Stimulated activated CD4-positive, alpha-beta T cell treated with anti-CD3 and anti-CD28 coated beads, Interleukin-1b, Interleukin-23, amount 100 ng/mL, for 1 hour (primary cell): Measurements from ENCODE around the gene GSG1L2.

Experiments used
- DNase-seq, 2 donors: peaks; one replicate each; pipeline ENCODE4 v3.0.0-alpha.2; 2020; ENCODE audit warnings: low read depth in 2 of 2

The GSG1L2 gene

DNA sequence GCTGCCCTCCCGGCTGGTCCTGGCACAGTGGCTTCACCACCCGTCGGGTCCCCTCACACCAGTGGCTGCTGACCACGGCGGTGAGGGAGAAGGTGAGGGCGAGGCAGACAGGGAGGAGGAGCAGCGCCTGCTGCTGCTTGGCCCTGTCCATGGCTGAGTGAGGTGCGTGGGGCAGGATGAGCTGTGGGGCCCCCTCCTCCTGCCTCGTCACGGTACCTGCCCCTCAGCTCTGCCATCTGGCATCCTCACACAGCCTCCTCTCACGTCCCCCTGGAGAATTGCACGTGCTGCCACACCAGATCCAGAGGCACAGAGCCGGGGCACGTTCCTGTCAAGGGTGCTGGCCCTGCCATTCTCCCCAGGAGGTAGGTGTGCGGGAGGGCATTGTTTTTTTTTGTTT, at the start of gene GSG1L2:
TSS of gene GSG1L2 (minus strand) at position 159 of the 400 bp plus-strand sequence. CDS start at position 151, 8 bp downstream.
- DNase-seq = no peak

DNA sequence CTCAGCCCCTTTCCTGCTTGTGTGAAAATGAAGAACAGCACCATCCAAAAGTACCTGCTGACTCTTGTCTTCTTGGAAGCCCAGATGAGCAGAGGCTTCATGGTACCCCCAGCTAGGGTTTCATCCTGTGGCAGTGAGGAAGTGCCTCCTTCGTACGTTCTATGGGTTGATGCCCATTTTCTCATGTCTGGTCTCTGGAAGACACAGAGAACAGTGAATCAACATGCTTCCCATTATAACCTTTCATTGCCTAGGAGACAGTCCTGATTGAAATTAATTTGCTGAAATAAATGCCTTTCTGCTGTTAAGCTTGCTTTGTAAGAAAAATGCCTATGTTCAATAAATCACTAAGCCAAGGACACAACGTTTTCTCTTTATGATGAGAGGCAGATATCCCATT, 46.7 kb upstream of the GSG1L2 start:
- DNase-seq = no peak

DNA sequence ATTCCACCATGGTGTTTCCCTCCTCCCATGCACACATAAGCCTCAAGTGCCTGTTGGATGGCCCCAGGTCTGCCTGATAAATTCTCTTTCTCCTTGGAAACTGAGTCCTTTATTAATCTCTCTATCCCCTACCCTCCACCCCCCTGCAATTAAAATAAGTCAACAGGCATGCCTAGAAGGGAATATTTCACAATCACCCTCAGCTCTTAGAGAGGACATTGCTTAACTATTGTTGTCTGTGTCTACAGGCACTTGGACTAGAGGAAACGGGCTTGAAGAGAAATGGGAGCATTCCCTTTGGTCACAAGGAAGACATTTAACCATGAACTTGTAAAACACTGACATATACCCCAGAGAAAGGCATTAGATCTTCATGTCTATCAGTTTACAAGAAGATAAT, 43.7 kb upstream of the GSG1L2 start:
- no peak for DNase-seq

DNA sequence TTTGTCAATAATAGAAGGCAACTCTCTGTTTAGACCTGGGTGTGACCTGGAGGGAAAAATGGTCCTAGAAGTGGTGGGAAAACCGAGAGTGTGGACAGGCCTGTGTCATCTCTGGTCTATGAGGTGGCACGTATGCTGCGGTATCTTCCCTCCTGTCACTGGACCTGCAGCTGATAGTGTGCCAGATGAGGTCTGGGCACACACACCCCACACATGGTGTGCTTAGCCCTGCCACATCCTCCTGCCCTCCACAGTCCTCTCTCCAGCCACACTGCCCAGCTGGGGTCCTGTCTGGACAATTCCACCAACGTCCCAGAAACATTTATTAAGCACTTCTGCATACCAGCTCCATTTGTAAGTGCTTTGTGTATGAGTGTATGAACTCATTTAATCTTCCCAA, 41.1 kb upstream of the GSG1L2 start:
- no peak for DNase-seq

DNA sequence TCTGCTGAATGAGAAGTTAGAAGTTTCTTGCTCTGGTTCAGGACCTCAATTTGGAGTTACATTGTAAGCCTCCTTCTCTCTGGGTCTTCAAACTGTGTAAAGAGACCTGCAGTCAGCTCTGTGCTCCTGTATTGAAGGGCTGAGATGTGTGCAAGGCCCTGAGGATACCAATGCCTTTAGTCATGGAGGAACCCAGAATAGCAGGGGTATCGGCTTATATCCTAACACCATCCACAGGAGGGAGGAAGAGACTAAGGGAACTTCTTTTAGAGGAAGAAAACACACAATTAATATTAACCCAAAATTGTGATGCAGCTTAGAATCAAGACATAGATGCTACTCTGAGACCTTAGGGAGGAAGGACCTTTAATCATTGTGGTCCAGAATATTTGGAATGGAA, 40.3 kb upstream of the GSG1L2 start:
- no peak for DNase-seq

DNA sequence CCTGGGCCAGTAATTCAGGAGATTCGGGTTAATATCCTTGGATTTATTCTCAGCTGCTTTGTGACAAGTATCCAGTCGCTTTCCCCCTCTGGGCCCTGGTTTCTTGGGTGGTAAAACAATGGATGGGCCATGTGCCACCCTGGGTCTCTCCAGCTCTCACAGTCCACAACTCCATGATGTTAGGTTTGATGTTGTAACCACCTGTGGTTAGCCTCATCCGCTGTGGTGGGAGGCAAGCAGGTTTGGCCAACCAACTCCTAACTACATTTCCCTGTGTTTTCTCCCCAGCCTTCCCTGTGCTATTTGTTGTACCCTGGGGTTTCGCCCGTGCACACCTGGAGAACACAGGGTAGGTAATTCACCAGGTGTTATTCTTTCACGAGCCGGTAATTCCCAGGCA, 39.0 kb upstream of the GSG1L2 start:
- DNase-seq = no peak

DNA sequence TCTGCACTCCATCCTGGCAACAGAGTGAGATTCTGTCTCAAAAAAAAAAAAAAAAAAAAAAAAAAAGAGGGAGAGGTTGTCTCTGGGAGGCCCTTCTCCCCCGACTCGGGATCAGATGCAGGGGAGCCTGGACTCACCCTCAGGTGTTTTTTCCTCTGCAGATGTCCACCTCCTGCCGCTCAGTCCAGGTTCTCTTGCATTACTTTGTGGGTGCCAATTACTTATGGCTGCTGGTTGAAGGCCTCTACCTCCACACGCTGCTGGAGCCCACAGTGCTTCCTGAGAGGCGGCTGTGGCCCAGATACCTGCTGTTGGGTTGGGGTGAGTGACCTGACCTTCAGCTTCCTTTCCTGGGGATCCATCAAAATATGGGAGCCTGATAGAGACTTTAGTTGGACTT, 37.9 kb upstream of the GSG1L2 start:
- DNase-seq = no peak

DNA sequence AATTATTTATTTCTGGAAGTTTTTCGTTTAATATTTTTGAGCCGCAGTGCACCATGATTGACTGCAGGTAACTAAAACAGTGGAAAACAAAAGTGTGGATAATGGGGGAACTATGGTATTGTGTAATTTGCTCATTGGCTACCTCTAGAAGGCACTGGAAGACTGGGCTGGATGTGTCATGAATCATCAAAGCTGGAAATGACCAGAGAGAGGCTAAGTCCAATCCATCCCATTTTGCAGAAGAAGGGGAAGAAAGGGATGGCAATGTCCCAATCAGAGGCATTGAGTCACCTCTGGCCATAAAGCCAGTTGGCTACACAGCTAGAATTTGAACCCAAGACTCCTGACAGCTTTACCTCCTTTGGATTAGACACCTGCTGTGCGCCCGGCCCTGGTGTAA, 33.2 kb upstream of the GSG1L2 start:
- no peak for DNase-seq

DNA sequence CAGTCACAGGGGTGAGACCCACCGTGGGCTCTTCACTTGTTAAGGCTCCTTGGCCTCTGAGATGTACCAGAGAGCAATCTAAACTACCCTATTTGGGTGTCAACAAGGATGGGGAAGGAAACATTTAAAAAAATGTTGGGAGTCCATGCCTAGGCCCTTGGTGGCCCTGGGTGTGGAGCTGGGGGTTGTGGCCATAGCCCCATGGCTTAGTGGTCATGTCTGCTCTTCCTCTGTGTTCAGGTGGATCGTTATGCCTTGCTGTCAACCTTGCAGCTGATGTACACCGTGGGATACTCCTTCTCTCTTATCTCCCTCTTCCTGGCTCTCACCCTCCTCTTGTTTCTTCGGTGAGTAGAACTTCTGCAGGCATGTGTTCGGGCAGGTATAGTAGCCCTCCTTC, 32.4 kb upstream of the GSG1L2 start:
- no peak for DNase-seq

DNA sequence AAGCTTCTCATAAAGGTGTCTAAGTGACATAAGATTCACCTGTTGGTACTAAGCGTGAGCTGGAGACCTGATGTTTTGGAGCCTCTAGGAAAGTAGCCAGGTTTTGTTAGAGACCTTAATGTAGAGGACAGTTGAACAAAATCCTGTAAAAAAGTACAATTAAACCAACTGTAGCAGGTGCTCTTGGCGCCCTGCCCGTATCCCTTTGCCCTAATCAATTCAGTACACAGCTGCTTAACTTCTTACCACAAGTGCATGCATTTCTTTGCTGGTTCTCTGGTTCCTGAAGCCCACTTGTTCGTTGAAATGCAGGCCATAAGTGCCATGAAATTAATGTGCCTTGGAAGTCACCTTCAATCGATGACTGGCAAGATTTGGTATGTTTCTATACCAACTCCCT, 28.3 kb upstream of the GSG1L2 start:
- DNase-seq = no peak

DNA sequence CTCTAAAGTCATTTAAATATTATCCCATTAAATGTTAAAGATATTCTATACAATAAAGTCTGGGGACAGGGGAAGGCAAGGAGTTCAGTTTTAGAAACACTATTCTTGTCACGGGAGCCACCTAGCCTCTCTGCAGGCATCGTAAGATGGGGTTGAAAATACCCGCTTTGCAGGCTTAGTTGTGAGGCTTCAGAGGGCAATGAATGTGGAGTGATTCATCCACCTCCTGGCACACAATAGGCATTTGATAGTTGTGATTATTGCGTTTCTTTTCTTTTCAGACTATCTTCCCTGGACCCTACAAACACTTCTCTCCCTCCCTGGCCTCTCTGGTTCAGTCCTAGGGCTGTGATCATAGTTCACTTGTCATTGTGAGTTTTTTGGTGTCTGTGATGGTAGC, 23.4 kb upstream of the GSG1L2 start:
- no peak for DNase-seq

DNA sequence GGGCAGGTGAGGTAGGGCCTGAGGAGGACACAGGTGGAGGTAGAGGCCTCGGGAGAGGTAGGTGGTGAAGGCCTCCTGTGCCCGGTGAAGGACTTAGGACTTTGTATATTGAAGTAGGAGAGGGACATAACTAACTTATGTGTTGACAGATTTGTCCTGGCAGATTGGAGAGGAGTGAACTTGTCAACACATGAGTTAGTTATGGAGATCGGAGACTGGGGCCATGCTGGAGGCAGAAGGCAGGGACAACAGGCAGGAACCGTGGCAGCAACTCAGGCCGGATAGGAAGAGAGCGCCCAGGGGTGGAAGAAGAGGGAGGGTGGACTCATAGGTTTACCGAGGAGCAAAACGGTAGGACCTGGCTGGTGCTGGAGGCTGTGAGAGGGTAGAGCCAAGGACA, 22.3 kb upstream of the GSG1L2 start:
- DNase-seq = no peak

DNA sequence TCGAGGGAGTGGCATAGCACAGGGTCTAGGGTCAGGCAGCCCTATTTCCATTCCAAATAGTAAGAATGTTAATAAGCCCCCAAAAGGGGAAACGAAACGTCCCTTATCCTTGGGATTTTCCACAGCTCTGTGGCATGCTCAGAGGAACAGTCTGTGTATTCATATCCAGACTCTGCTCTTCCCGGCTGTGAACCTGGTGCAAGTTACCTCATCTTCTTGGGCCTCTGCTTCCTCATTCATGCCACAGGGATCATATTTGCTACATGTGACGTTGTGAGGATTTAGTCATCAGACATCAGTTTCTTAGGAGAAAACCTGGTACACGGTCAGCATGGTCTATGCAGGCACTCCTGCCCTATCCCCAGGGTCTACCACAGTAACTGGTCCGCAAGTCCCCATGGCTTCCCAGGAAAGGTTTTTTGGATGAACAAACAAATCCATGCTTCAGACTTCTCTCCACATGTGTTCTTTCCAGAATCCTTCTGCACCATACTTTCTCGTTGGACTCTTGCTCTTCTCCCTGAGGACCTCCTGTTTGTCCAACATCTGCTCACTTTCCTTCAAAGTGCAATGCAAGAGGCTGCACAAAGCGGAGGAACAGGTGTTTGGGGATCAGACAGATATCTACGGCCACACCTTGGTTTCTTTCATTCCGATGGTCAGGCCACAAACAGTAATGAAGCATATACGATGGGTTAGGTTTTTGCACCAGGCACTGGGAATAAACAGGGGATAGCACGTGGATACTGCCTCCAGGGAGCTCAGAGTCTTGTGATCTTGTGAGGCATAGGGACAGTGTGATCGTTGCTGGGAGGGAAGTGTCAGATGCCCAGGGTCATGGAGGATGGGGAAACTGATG, 21.5 kb upstream of the GSG1L2 start:
- no peak for DNase-seq

DNA sequence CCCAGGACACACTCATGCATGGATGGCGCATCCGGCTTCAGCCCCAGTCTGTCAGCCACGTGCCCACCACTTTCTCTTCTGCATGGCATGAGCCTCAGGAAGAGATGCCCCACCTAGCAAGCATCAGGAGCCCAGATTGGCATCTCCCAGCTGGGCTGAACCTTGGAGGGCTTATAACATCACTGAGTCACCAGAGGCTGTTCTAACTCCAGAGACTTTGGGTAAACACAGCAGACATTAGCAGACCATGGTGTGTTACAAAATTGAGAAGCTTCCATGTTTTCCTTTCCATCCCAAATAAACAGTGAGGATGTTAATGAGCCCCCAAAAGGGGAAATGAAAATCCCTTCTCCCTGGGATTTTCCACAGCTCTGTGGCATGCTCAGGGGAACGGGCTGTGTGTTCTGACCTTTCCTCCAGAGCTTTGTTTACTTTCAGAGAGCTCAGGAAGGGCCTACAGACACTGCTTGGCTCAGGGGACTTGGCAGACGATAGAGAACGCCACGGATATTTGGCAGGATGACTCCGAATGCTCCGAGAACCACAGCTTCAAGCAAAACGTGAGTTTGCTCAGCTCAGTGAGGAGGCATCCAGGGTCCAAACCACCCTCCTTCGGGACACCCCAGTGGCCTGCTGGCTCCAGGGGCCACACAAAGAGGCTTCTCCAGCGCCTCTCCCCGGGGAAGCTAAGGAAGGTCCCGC, 20.3 kb upstream of the GSG1L2 start:
- no peak for DNase-seq

DNA sequence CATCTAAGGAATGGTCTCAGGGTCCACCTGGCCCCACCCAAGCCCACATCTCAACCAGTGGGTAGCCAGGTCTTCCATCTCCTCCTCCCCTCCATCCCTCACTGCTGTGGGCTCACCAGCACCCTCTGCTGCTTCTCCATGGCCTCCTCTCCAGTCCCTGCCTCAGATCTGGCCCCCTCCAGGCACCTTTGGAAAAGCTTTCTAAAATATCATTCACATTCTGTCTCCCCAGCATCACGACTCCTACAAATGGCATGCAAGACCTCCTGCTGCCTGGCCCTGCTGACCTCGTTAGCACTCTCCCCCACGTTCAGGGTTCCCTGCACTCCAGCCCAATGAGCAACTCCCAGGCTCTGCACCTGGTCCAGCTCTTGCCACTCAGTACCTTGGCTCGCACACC, 17.6 kb upstream of the GSG1L2 start:
- DNase-seq = no peak

DNA sequence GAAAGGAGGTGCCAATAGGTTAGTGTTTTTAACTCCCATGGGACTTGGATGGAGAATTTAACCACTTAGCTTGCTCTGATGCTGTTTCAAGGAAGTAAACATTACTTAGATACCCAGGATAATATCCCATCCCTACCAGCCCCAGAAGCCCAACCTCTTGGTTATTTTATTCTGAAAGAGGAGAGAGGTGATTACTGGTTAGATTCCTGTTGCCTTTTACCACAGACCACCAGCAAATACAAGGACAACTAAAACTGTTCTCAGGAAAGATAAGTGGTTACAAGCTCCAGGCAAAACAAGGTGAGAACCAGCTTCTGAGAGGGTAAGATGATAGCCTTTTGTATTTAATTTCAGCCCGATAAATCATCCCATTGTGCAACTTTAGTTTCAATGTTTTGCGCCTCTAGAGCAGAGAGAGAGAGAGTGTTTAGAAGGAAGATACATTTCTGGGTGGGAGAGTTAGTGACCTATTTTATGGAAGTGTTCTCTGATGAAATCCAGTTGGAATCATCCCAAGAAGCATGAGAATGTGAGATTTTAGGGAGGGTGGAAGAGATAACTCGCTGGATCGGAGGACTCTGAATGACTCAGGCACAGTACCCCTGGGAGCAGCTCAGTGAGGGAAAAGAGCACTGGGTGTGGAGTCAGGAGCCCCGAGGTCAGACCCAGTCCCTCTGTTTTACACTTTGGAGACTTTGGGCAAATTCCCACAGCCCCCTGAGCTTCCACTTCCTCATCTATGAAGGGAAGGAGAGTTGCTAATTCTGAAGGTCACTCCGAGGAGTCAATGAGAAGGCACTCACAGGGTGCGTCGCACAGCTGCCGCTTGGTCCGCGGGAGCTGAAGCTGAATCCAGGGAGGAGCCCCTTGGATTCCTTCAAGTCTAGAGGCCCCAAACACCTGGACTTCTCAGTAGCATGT, 15.9 kb upstream of the GSG1L2 start:
- DNase-seq = no peak

DNA sequence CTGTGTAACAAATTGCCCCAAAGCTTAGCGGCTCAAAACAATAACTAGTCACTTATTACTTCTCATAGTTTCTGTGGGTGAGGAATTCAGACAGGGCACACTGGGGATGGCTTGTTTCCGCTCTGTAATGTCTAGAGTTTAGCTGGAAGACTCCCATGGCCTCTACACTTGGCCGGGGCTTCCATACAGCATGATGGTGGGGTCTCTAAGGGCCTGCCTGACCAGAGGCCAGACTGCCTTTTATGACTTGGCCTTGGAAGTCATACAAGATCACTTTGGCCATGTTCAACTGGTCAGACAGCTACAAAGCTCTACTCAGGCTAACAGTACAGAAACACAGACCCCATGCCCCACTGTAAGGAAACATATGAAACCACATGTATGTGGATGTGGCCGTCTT, 12.0 kb upstream of the GSG1L2 start:
- no peak for DNase-seq

DNA sequence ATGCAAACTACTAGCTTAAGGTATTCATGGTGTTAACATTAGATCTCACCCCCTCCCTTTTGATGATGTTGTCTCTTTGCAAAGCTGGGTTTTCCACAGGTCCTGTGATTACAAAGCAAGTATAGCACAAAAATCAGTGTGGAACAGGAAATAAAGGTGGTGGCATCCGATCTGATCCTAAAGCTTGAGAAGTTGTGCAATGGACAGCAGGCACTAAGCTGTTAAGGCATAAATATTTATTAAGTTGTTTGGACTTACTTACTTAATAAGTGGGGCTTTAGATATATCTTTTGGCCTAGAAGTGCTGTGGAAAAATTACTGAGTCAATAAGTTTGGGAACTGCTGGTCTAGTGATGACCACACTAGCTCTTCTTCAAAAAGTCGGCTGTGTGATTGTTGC, 8.8 kb upstream of the GSG1L2 start:
- no peak for DNase-seq

DNA sequence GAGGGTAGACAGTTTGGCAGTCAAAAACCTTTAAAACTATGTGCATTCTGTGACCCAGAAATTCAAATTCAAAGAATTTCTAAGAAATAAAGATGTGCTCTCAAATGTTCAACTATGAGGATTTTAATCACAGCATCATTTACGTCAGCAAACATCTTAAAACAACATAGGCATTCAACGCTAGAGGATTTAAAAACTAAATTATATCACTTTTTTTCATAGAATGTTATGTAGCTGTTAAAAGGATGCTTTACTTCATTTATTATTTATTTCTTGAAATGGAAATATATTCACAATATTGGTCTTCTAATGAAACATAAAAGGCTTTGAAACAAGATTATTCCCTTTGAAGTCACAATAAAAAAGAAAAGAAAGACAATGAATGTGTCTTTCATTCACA, 7.5 kb upstream of the GSG1L2 start:
- DNase-seq = no peak

DNA sequence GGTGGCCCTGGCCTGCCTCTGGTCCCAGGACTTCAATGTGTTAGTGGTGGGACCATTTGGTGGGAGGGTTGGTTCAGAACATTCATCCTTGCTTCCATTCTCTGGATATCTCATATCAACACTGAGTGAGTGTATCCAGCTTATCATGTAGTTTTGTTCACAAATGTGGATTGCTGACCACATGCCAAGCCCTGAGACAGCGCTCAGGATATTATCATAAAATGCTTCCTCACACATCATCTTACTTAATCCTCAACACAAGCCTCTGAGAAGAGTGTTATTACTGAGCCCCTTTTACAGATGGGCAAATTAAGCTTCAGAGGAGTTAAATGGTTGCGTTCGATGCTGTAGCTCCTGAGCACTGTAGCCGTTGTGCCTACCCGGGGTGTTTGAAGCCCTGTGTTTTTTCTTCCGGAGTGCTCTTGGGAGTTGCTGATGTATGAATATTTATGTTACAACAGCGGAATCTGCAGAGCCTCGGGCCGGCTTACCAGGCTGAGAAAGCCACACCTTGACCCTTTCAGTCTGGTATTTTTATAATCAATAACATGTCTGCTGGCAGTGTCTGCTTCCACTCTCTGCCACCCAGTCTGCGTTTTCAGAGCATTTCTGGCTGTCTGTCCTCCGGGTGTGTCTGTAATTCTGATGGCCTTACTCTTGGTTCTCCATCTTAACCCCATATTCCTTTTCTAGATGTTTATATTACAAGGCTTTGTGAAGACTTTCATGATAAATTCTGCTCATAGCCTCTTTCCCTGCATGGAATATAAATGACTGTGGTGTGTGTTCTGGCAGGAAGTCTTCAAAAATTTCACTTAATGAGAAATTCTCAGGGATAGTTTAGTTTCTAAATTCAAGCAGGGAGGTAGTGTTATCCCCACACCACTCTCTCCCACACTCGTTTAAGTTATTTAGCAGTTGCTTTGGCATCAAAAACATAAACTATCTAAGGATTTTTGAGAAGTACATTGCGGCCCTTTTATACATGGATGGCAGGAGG, 6.7 kb upstream of the GSG1L2 start:
- no peak for DNase-seq

DNA sequence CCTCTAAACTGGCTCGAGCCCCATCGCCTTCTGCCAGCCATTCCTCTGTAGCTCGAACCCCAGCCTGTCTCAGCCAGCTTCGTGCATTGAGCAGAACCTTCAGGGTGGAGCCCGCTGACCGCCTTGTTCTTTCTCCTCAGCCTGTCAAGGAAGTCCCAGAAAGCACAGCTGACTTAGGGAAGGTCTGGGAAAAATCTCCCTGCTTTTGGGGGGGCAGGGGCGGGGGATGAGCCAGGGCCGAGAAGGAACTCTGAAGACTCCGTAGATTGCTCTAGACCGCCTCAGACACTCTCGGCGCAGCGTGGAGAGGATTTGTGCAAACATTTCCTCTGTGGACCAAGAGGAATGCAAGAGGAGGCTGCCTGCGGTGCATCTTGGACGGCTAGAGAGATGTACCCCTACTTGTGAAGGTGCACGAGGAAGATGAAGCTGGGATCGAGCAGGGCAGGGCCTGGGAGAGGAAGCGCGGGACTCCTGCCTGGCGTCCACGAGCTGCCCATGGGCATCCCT, 3.8 kb upstream of the GSG1L2 start, which contains the start of gene GLP2R:
TSS of gene GLP2R (plus strand) at position 284 of the 510 bp plus-strand sequence. CDS start at position 424, 140 bp downstream.
- DNase-seq = no peak
